ENCODE data around the gene HOXA9.

- no peak for TF ChIP-seq CTCF (conservative IDR thresholded peaks at IDR 0.05 in 1 of 2, IDR thresholded peaks at IDR 0.05 in 1 of 2; ENCODE audit: extremely low read depth in 1 of 2, insufficient read depth in 1 of 2, low read depth in 1 of 2, low read length in 2 of 2)
- no peak for TF ChIP-seq EZH2 (IDR thresholded peaks at IDR 0.05; ENCODE audit: borderline replicate concordance, low read length)
Measured at GRCh38 chr7:27144781-27145164, 20.6 kb downstream of the HOXA9 start.

All from mammary epithelial cell (primary cell).